Measurements from ENCODE around the gene ARPIN. TPM values are rescaled to one million over a fixed set of nuclear protein-coding genes. Genes with fewer than 3 reads are reported as not detected.
A peak's percentile ranks its signal among the peaks of the same experiment; 100 is the strongest.

The ARPIN gene
- total RNA-seq, 1 donor from 2014 or later = 10.5 TPM

- Histone ChIP-seq H3K36me3 (ENCODE audit: control insufficient read depth, insufficient read depth, low read length) (no peaks in the 10 kb centered on the region), H3K27me3 (ENCODE audit: control insufficient read depth, insufficient read depth, low read length) (no peaks in the 10 kb centered on the region), H3K4me3 (ENCODE audit: low read depth, low read length) (no peak overlapping the region)
- no peak for DNase-seq (ENCODE audit: low read depth)
- TF ChIP-seq CTCF (IDR thresholded peaks at IDR 0.05; ENCODE audit: insufficient read depth, low read length, poor library complexity, severe bottlenecking) = no peak
Measured at GRCh38 chr15:89899951-89900567, 12.7 kb downstream of the ARPIN start.

- no peak for TF ChIP-seq CTCF (IDR thresholded peaks at IDR 0.05; ENCODE audit: insufficient read depth, low read length, poor library complexity, severe bottlenecking)
- H3K4me3 ChIP-seq (ENCODE audit: low read depth, low read length) = no peak overlapping the region
- no peaks in the 10 kb centered on the region for H3K36me3 ChIP-seq (ENCODE audit: control insufficient read depth, insufficient read depth, low read length)
- DNase-seq (ENCODE audit: low read depth) = no peak
- H3K27me3 ChIP-seq (ENCODE audit: control insufficient read depth, insufficient read depth, low read length) = no peaks in the 10 kb centered on the region
Measured at GRCh38 chr15:89899295-89899945, 13.3 kb downstream of the ARPIN start.

- DNase-seq (ENCODE audit: low read depth) = no peak
- peak; percentile 86 for TF ChIP-seq CTCF (IDR thresholded peaks at IDR 0.05; ENCODE audit: insufficient read depth, low read length, poor library complexity, severe bottlenecking)
- H3K27me3 ChIP-seq (ENCODE audit: control insufficient read depth, insufficient read depth, low read length) = no peaks in the 10 kb centered on the region
- H3K4me3 ChIP-seq (ENCODE audit: low read depth, low read length) = no peak overlapping the region
- H3K36me3 ChIP-seq (ENCODE audit: control insufficient read depth, insufficient read depth, low read length) = no peaks in the 10 kb centered on the region
Measured at GRCh38 chr15:89898614-89899294, 14.0 kb downstream of the ARPIN start.

GRCh38 chr15:89898146-89898545, 14.6 kb downstream of the ARPIN start:
- no peak for TF ChIP-seq CTCF (IDR thresholded peaks at IDR 0.05; ENCODE audit: insufficient read depth, low read length, poor library complexity, severe bottlenecking)
- H3K36me3 ChIP-seq (ENCODE audit: control insufficient read depth, insufficient read depth, low read length) = no peaks in the 10 kb centered on the region
- DNase-seq (ENCODE audit: low read depth) = no peak
- no peaks in the 10 kb centered on the region for H3K27me3 ChIP-seq (ENCODE audit: control insufficient read depth, insufficient read depth, low read length)
- H3K4me3 ChIP-seq (ENCODE audit: low read depth, low read length) = no peak overlapping the region

GRCh38 chr15:89893696-89894447, 18.9 kb downstream of the ARPIN start, which contains the start of gene AP3S2:
AP3S2 (minus strand) TSS chr15:89893994; CDS start chr15:89893949, 45 bp downstream.
- TF ChIP-seq CTCF (IDR thresholded peaks at IDR 0.05; ENCODE audit: insufficient read depth, low read length, poor library complexity, severe bottlenecking) = no peak
- H3K36me3 ChIP-seq (ENCODE audit: control insufficient read depth, insufficient read depth, low read length) = no peaks in the 10 kb centered on the region
- peak; percentile 63 for DNase-seq (ENCODE audit: low read depth)
- H3K27me3 ChIP-seq (ENCODE audit: control insufficient read depth, insufficient read depth, low read length) = no peaks in the 10 kb centered on the region
- H3K4me3 ChIP-seq (ENCODE audit: low read depth, low read length) = peak within 1 kb of the TSS; percentile 97
